Trophoblast cell (in vitro differentiated cells and primary cell): ENCODE measurements around the gene KCNN3.

ENCODE experiments used
- DNase-seq, 2 donors: peaks; one replicate each; pipeline ENCODE4 v3.0.0-alpha.2; 2016
- H2AFZ ChIP-seq: 2 replicates; pipeline ENCODE4 v1.6.1; 2013; ENCODE audit warnings: low read length, moderate library complexity, mild to moderate bottlenecking; ENCODE audit not compliant: insufficient read depth, poor library complexity
- H2AK5ac ChIP-seq: 2 replicates; pipeline ENCODE4 v1.6.1; 2013; ENCODE audit warnings: mild to moderate bottlenecking, low read length
- H2BK120ac ChIP-seq: 2 replicates; pipeline ENCODE4 v1.6.1; 2013; ENCODE audit warnings: low read length, mild to moderate bottlenecking, moderate library complexity; ENCODE audit not compliant: insufficient read depth, poor library complexity
- H2BK12ac ChIP-seq: 2 replicates; pipeline ENCODE4 v1.6.1; 2013; ENCODE audit warnings: mild to moderate bottlenecking, low read length, moderate library complexity
- H2BK5ac ChIP-seq: 2 replicates; pipeline ENCODE4 v1.6.1; 2013; ENCODE audit warnings: low read length, low read depth, moderate library complexity, mild to moderate bottlenecking; ENCODE audit not compliant: poor library complexity
- H3K14ac ChIP-seq: 2 replicates; pipeline ENCODE4 v1.6.1; 2013; ENCODE audit warnings: mild to moderate bottlenecking, low read length
- H3K18ac ChIP-seq: 2 replicates; pipeline ENCODE4 v1.6.1; 2013; ENCODE audit warnings: mild to moderate bottlenecking, low read length
- H3K23ac ChIP-seq: 2 replicates; pipeline ENCODE4 v1.6.1; 2013; ENCODE audit warnings: low read length
- H3K27ac ChIP-seq: 2 replicates; pipeline ENCODE4 v1.5.1; 2013; ENCODE audit warnings: low read depth, mild to moderate bottlenecking, inconsistent platforms, low read length, moderate library complexity
- H3K27me3 ChIP-seq: 2 replicates; pipeline ENCODE4 v1.6.1; 2013; ENCODE audit warnings: inconsistent platforms, mild to moderate bottlenecking, low read length, moderate library complexity; ENCODE audit not compliant: insufficient read depth
- H3K36me3 ChIP-seq, 2 experiments: 1 replicate in 1 of 2; 2 replicates in 1 of 2; pipeline ENCODE4 v1.6.1; 2013; ENCODE audit warnings: low read length in 2 of 2, mild to moderate bottlenecking in 2 of 2, moderate library complexity in 1 of 2; ENCODE audit not compliant: insufficient read depth in 2 of 2, control insufficient read depth in 1 of 2
- H3K4ac ChIP-seq: 2 replicates; pipeline ENCODE4 v1.6.1; 2013; ENCODE audit warnings: low read depth, mild to moderate bottlenecking, low read length, moderate library complexity
- H3K4me1 ChIP-seq, 2 experiments: 1 replicate in 1 of 2; 2 replicates in 1 of 2; pipeline ENCODE4 v1.6.1; 2013; ENCODE audit warnings: low read length in 2 of 2, mild to moderate bottlenecking in 2 of 2, moderate library complexity in 1 of 2; ENCODE audit not compliant: insufficient read depth in 2 of 2, control insufficient read depth in 1 of 2
- H3K4me2 ChIP-seq: 2 replicates; pipeline ENCODE4 v1.6.1; 2013; ENCODE audit warnings: inconsistent platforms, mild to moderate bottlenecking, low read length, moderate library complexity
- H3K4me3 ChIP-seq: 2 replicates; pipeline ENCODE4 v1.5.1; 2013; ENCODE audit warnings: mild to moderate bottlenecking, low read depth, low read length, inconsistent platforms
- H3K79me1 ChIP-seq: one replicate; pipeline ENCODE4 v1.6.1; 2013; ENCODE audit warnings: low read length
- H3K79me2 ChIP-seq: 2 replicates; pipeline ENCODE4 v1.6.1; 2013; ENCODE audit warnings: low read length, mild to moderate bottlenecking; ENCODE audit not compliant: control insufficient read depth, insufficient read depth, poor library complexity
- H3K9ac ChIP-seq: 2 replicates; pipeline ENCODE4 v1.6.1; 2013; ENCODE audit warnings: mild to moderate bottlenecking, low read length
- H3K9me3 ChIP-seq: 2 replicates; pipeline ENCODE4 v1.6.1; 2013; ENCODE audit warnings: low read depth, mild to moderate bottlenecking, control low read depth, inconsistent platforms, low read length; ENCODE audit not compliant: insufficient read depth
- H4K12ac ChIP-seq: 2 replicates; pipeline ENCODE4 v1.6.1; 2013; ENCODE audit warnings: low read depth, mild to moderate bottlenecking, low read length, moderate library complexity
- H4K8ac ChIP-seq: 2 replicates; pipeline ENCODE4 v1.6.1; 2013; ENCODE audit warnings: low read depth, mild to moderate bottlenecking, low read length, moderate library complexity
- H4K91ac ChIP-seq: one replicate; pipeline ENCODE4 v1.6.1; 2013; ENCODE audit warnings: low read depth, mild to moderate bottlenecking, low read length, moderate library complexity
- WGBS: extraction: QIAGEN DNeasy Blood & Tissue Kit; methylation state at CpG from one replicate; pipeline ENCODE4 v1.1.7; 2013; ENCODE audit warnings: missing lambda C conversion rate; ENCODE audit not compliant: insufficient read length, insufficient coverage; ENCODE audit errors: extremely low coverage; 5-methylcytosine and 5-hydroxymethylcytosine counted together

KCNN3 gene

DNA sequence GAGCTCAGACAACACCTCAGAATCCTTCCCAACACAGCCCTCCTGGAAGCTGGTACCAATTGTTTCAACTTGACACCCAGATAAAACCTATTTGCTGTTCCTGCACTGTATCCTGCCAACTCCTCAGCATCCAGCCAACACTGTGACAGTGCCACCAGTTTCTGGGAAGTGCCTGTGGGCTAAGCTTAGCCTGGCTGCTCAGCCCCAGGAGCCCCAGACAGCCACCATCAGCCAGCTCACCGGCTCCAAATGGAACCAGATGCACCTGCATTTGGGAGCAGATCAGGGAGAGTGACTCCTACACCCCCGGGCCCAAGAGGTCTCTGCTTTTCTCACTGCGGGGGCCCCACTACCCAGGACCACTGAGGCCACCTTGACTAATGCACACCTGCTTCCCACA is 24.9 kb downstream of the KCNN3 start:
- DNase-seq = no peak
- Histone ChIP-seq H3K14ac (no peak overlapping the region), H4K12ac (no peak overlapping the region), H2BK5ac (no peak overlapping the region), H2AK5ac (no peak overlapping the region), H3K27ac (no peak overlapping the region), H2BK120ac (no peak overlapping the region), H3K27me3 (no peaks in the 10 kb centered on the region), H3K4me3 (no peak overlapping the region), H3K79me2 (no peaks in the 10 kb centered on the region), H3K36me3 (no peaks in the 10 kb centered on the region), H4K91ac (no peak overlapping the region), H2AFZ (no peak overlapping the region), H3K79me1 (peaks cover 3% of the 10 kb centered on the region), H3K9me3 (peaks cover 2% of the 10 kb centered on the region), H3K23ac (no peak overlapping the region), H3K4me1 (peaks cover 2 to 12% of the 10 kb centered on the region in 2 experiments), H3K4me2 (no peak overlapping the region), H2BK12ac (no peak overlapping the region), H3K18ac (no peak overlapping the region), H3K4ac (no peak overlapping the region), H4K8ac (no peak overlapping the region), H3K9ac (no peak overlapping the region)
- no CpG with 5 or more reads among the region's 3 CpGs for WGBS

DNA sequence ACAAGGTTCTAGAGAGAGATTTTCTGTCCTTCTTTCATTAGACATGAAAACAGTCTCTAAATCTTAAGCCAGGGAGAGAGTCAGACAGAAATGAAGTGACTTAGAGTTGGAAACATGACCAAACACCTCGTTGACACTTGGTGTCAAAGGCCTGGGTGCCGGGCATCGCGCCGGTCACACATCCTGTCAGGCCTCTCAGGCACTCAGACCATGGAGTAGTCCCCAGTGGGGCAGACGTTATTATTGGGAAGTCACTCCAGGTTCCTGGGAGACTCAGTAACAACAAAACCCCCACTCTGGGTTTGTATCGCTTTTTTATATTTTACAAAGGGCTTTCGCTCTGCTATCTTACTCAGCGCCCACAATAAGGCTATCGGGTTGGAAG is 25.8 kb downstream of the KCNN3 start:
- H3K36me3 ChIP-seq = no peaks in the 10 kb centered on the region
- peaks cover 5 to 16% of the 10 kb centered on the region in 2 experiments for H3K4me1 ChIP-seq
- peaks cover 2% of the 10 kb centered on the region for H3K9me3 ChIP-seq
- no peak overlapping the region for H3K4ac ChIP-seq
- H3K23ac ChIP-seq = no peak overlapping the region
- H2AFZ ChIP-seq = no peak overlapping the region
- WGBS = no CpG with 5 or more reads among the region's 10 CpGs
- no peak overlapping the region for H2BK120ac ChIP-seq
- no peak overlapping the region for H3K4me3 ChIP-seq
- H3K79me1 ChIP-seq = peaks cover 3% of the 10 kb centered on the region
- no peak overlapping the region for H3K18ac ChIP-seq
- no peak overlapping the region for H4K8ac ChIP-seq
- H4K12ac ChIP-seq = no peak overlapping the region
- DNase-seq = no peak
- no peak overlapping the region for H2BK12ac ChIP-seq
- no peak overlapping the region for H3K4me2 ChIP-seq
- H3K9ac ChIP-seq = no peak overlapping the region
- no peak overlapping the region for H3K27ac ChIP-seq
- H3K27me3 ChIP-seq = no peaks in the 10 kb centered on the region
- H4K91ac ChIP-seq = no peak overlapping the region
- no peak overlapping the region for H2BK5ac ChIP-seq
- H3K79me2 ChIP-seq = no peaks in the 10 kb centered on the region
- no peak overlapping the region for H3K14ac ChIP-seq
- no peak overlapping the region for H2AK5ac ChIP-seq

DNA sequence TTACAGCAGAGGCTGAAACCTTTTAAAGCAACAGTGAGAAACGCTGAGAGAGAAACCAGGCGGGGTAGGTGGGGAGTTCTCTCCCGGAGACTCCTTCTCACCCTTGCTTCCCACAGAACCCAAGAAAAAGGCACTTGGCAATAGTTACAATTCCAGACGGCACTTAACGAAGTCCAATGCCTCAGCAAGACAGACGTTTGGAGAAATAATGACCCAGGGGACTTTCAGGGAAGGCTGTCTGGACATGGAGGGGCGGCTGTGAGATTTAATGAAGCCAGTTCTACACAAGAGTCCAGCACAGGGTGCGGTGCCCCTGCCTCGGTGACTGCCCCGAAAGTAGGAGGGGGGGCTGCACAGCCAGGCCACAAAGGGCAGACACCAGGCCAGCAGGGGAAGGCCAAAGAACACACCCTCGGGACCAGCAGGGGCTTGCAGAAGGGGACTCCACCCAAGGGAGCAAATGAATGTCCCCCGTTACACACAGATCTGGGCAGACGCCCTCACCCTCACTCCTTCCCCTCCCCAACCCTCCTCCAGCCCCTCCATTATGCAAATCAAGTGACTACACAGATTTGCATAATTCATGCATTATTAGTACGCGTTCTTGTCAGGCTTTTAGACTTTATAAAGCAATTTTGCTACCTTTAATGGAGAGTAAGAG is 26.3 kb downstream of the KCNN3 start:
- no peak overlapping the region for H3K14ac ChIP-seq
- no peak overlapping the region for H4K91ac ChIP-seq
- no peak for DNase-seq
- no peak overlapping the region for H2AK5ac ChIP-seq
- no peak overlapping the region for H2BK12ac ChIP-seq
- no peak overlapping the region for H2AFZ ChIP-seq
- WGBS = no CpG with 5 or more reads among the region's 15 CpGs
- no peak overlapping the region for H2BK120ac ChIP-seq
- H4K8ac ChIP-seq = no peak overlapping the region
- no peak overlapping the region for H3K23ac ChIP-seq
- no peak overlapping the region for H2BK5ac ChIP-seq
- no peak overlapping the region for H3K4me2 ChIP-seq
- H3K4ac ChIP-seq = no peak overlapping the region
- peaks cover 5 to 16% of the 10 kb centered on the region in 2 experiments for H3K4me1 ChIP-seq
- H3K4me3 ChIP-seq = no peak overlapping the region
- H3K9me3 ChIP-seq = peaks cover 2% of the 10 kb centered on the region
- no peak overlapping the region for H4K12ac ChIP-seq
- no peaks in the 10 kb centered on the region for H3K36me3 ChIP-seq
- no peaks in the 10 kb centered on the region for H3K79me2 ChIP-seq
- no peak overlapping the region for H3K9ac ChIP-seq
- no peak overlapping the region for H3K18ac ChIP-seq
- no peak overlapping the region for H3K27ac ChIP-seq
- H3K27me3 ChIP-seq = no peaks in the 10 kb centered on the region
- peaks cover 3% of the 10 kb centered on the region for H3K79me1 ChIP-seq

DNA sequence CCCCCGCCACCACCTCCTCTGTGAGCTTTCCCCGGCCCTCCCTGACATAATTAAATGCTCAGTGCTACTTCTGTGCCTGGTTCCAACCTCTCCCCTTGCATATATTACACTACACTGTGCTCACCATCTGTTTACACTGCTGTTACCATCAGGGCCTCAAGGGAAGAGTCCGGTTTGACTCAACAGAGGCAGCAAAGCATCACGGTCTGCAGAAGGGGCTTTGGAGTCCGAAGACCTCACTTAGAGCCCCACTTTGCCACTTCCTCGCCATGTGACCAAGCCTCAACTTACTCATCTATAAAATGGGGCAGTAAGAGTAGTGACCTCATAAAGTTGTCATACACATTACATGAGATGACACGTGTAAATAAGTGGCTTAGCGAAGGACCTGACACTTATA is 27.4 kb downstream of the KCNN3 start:
- WGBS = no CpG with 5 or more reads among the region's 8 CpGs
- Histone ChIP-seq H2BK12ac (no peak overlapping the region), H3K23ac (no peak overlapping the region), H3K18ac (no peak overlapping the region), H3K4me2 (no peak overlapping the region), H3K79me1 (peaks cover 3% of the 10 kb centered on the region), H2AK5ac (no peak overlapping the region), H3K4me3 (no peak overlapping the region), H4K8ac (no peak overlapping the region), H2BK5ac (no peak overlapping the region), H2BK120ac (no peak overlapping the region), H3K4ac (no peak overlapping the region), H3K4me1 (peaks cover 5 to 19% of the 10 kb centered on the region in 2 experiments), H3K27ac (no peak overlapping the region), H3K9ac (no peak overlapping the region), H3K79me2 (no peaks in the 10 kb centered on the region), H3K9me3 (peaks cover 2% of the 10 kb centered on the region), H4K91ac (no peak overlapping the region), H3K27me3 (no peaks in the 10 kb centered on the region), H4K12ac (no peak overlapping the region), H2AFZ (no peak overlapping the region), H3K14ac (no peak overlapping the region), H3K36me3 (no peaks in the 10 kb centered on the region)
- no peak for DNase-seq
